Gastrocnemius medialis (tissue), 4 donors: ENCODE measurements around the gene MSMO1.

Experiments used
- CTCF ChIP-seq, 5 experiments: fragments of 450-650 bp in 3 of 5; fragments of 200-600 bp in 2 of 5; sonication (generic) in 2 of 5; IDR thresholded peaks in 4 of 5; conservative IDR thresholded peaks in 1 of 5; 1 replicate in 4 of 5; 2 replicates in 1 of 5; pipeline ENCODE4 v1.5.1; 2016 to 2019; ENCODE audit warnings: antibody characterized with exemption in 5 of 5, mild to moderate bottlenecking in 3 of 5, moderate library complexity in 3 of 5
- POLR2A ChIP-seq, 2 donors: fragments of 450-650 bp; IDR thresholded peaks; one replicate each; pipeline ENCODE4 v1.6.1; 2017; ENCODE audit warnings: antibody characterized with exemption in 2 of 2, mild to moderate bottlenecking in 2 of 2, moderate library complexity in 2 of 2

DNA sequence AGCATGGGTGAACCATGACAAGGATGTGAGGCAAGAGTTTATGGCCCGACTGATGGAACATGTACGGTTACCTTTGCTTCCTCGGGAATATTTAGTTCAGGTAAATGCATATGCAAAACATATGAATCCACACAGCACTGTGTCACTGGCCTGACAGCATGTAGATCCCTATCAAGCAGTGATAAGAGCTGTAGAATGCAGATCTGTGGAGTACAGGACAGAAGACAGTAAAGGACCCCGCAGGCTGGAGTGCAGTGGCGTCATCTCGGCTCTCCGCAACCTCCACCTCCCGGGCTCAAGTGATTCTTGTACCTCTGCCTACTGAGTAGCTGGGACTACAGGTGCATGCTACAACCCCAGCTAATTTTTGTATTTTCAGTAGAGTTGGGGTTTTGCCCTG is 29.8 kb upstream of the MSMO1 start:
- TF ChIP-seq POLR2A (IDR thresholded peaks at IDR 0.05) (no peak), CTCF (IDR thresholded peaks at IDR 0.05 in 4 of 5, conservative IDR thresholded peaks at IDR 0.05 in 1 of 5) (no peak)
